Measurements from ENCODE around the gene SPEN.
A peak's percentile ranks its signal among the peaks of the same experiment; 100 is the strongest.

SPEN gene

GRCh38 chr1:15852036-15852827, 4.7 kb downstream of the SPEN start:
- DNase-seq (ENCODE audit: low read depth in 3 of 3): no peak

GRCh38 chr1:15852828-15853302, 5.4 kb downstream of the SPEN start:
- DNase-seq (ENCODE audit: low read depth in 3 of 3): no peak

GRCh38 chr1:15856888-15857287, 9.4 kb downstream of the SPEN start:
- no peak for DNase-seq (ENCODE audit: low read depth in 3 of 3)

GRCh38 chr1:15858069-15858670, 10.7 kb downstream of the SPEN start:
- no peak for DNase-seq (ENCODE audit: low read depth in 3 of 3)

- no peak for DNase-seq (ENCODE audit: low read depth in 3 of 3)
Measured at GRCh38 chr1:15858672-15859372, 11.3 kb downstream of the SPEN start.

GRCh38 chr1:15863156-15863901, 15.8 kb downstream of the SPEN start:
- no peak for DNase-seq (ENCODE audit: low read depth in 3 of 3)

GRCh38 chr1:15866721-15867201, 19.3 kb downstream of the SPEN start:
- DNase-seq (ENCODE audit: low read depth in 3 of 3): no peak

GRCh38 chr1:15867288-15867687, 19.8 kb downstream of the SPEN start:
- no peak for DNase-seq (ENCODE audit: low read depth in 3 of 3)

- DNase-seq (ENCODE audit: low read depth in 3 of 3): no peak
Measured at GRCh38 chr1:15869413-15869812, 21.9 kb downstream of the SPEN start.

GRCh38 chr1:15870421-15870820, 22.9 kb downstream of the SPEN start:
- no peak for DNase-seq (ENCODE audit: low read depth in 3 of 3)

- no peak for DNase-seq (ENCODE audit: low read depth in 3 of 3)
Measured at GRCh38 chr1:15874471-15874870, 27.0 kb downstream of the SPEN start.

GRCh38 chr1:15876357-15877055, 29.0 kb downstream of the SPEN start:
- no peak for DNase-seq (ENCODE audit: low read depth in 3 of 3)

- no peak for DNase-seq (ENCODE audit: low read depth in 3 of 3)
Measured at GRCh38 chr1:15881961-15882360, 34.5 kb downstream of the SPEN start.

GRCh38 chr1:15882665-15883064, 35.2 kb downstream of the SPEN start:
- no peak for DNase-seq (ENCODE audit: low read depth in 3 of 3)

- no peak for DNase-seq (ENCODE audit: low read depth in 3 of 3)
Measured at GRCh38 chr1:15883326-15883725, 35.8 kb downstream of the SPEN start.

GRCh38 chr1:15884477-15884876, 37.0 kb downstream of the SPEN start:
- DNase-seq (ENCODE audit: low read depth in 3 of 3): no peak

GRCh38 chr1:15885269-15885668, 37.8 kb downstream of the SPEN start:
- DNase-seq (ENCODE audit: low read depth in 3 of 3): no peak

- DNase-seq (ENCODE audit: low read depth in 3 of 3): peak in 1 of 3 experiments; percentile 4
Measured at GRCh38 chr1:15885701-15886610, 38.4 kb downstream of the SPEN start.

- DNase-seq (ENCODE audit: low read depth in 3 of 3): no peak
Measured at GRCh38 chr1:15886611-15887167, 39.2 kb downstream of the SPEN start.
